ENCODE results near the gene SORBS1. TPM values are rescaled to one million over a fixed set of nuclear protein-coding genes. Genes with fewer than 3 reads are reported as not detected.

SORBS1 gene
- total and polyA plus RNA-seq, 2 of the 13 experiments (the other 11 are each of a cell fraction or from before 2014, with no cell fraction given), result 16.8 to 39.8 TPM

GRCh38 chr10:95329296-95329695 is 231.9 kb downstream of the SORBS1 start (continued):
- TF ChIP-seq, protein P1, sequence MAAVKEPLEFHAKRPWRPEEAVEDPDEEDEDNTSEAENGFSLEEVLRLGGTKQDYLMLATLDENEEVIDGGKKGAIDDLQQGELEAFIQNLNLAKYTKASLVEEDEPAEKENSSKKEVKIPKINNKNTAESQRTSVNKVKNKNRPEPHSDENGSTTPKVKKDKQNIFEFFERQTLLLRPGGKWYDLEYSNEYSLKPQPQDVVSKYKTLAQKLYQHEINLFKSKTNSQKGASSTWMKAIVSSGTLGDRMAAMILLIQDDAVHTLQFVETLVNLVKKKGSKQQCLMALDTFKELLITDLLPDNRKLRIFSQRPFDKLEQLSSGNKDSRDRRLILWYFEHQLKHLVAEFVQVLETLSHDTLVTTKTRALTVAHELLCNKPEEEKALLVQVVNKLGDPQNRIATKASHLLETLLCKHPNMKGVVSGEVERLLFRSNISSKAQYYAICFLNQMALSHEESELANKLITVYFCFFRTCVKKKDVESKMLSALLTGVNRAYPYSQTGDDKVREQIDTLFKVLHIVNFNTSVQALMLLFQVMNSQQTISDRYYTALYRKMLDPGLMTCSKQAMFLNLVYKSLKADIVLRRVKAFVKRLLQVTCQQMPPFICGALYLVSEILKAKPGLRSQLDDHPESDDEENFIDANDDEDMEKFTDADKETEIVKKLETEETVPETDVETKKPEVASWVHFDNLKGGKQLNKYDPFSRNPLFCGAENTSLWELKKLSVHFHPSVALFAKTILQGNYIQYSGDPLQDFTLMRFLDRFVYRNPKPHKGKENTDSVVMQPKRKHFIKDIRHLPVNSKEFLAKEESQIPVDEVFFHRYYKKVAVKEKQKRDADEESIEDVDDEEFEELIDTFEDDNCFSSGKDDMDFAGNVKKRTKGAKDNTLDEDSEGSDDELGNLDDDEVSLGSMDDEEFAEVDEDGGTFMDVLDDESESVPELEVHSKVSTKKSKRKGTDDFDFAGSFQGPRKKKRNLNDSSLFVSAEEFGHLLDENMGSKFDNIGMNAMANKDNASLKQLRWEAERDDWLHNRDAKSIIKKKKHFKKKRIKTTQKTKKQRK (IDR thresholded peaks at IDR 0.05; ENCODE audit: low read length), result no peak
- TF ChIP-seq, protein P2, sequence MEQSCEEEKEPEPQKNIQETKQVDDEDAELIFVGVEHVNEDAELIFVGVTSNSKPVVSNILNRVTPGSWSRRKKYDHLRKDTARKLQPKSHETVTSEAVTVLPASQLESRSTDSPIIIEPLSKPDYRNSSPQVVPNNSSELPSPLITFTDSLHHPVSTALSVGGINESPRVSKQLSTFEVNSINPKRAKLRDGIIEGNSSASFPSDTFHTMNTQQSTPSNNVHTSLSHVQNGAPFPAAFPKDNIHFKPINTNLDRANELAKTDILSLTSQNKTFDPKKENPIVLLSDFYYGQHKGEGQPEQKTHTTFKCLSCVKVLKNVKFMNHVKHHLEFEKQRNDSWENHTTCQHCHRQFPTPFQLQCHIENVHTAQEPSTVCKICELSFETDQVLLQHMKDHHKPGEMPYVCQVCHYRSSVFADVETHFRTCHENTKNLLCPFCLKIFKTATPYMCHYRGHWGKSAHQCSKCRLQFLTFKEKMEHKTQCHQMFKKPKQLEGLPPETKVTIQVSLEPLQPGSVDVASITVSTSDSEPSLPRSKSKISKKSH (CRISPR knock-in tag; IDR thresholded peaks at IDR 0.05; ENCODE audit: borderline replicate concordance), result no peak
- no peak for TF ChIP-seq ZNF510 (CRISPR knock-in tag; IDR thresholded peaks at IDR 0.05; ENCODE audit: low read depth)
- TF ChIP-seq DNMT1 (CRISPR knock-in tag; IDR thresholded peaks at IDR 0.05), result no peak
- TF ChIP-seq MYC (CRISPR knock-in tag; IDR thresholded peaks at IDR 0.05; ENCODE audit: borderline replicate concordance), result no peak
- no peak for TF ChIP-seq THAP7 (CRISPR knock-in tag; IDR thresholded peaks at IDR 0.05)
- TF ChIP-seq ZSCAN25 (CRISPR knock-in tag; IDR thresholded peaks at IDR 0.05), result no peak
- no peak for TF ChIP-seq ZNF552 (CRISPR knock-in tag; IDR thresholded peaks at IDR 0.05; ENCODE audit: borderline replicate concordance)
- no peak for TF ChIP-seq TBP (CRISPR knock-in tag; IDR thresholded peaks at IDR 0.05)
